Activated CD4-positive, alpha-beta memory T cell treated with anti-CD3 and anti-CD28 coated beads for 36 hours (primary cell): Measurements from ENCODE around the gene TMEM109. TPM values are rescaled to one million over a fixed set of nuclear protein-coding genes. Genes with fewer than 3 reads are reported as not detected.

Experiments used
- CTCF ChIA-PET: fragments of 350-600 bp; sonication (Branson Sonifier 250); formaldehyde crosslinking; loops from one replicate; lab custom pipeline; 2021; ENCODE audit warnings: antibody characterized with exemption, inconsistent platforms; lab: Charles Lee
- POLR2A ChIA-PET: fragments of 350-600 bp; sonication (Branson Sonifier 250); formaldehyde crosslinking; loops from one replicate; lab custom pipeline; 2021; ENCODE audit warnings: antibody characterized with exemption; lab: Charles Lee
- DNase-seq: peaks from one replicate; pipeline ENCODE4 v3.0.0-alpha.2; 2020
- H3K27ac Mint-ChIP-seq: one replicate; pipeline ENCODE4 v1.8.0; 2021; ENCODE audit warnings: mixed read lengths
- H3K27me3 Mint-ChIP-seq: one replicate; pipeline ENCODE4 v1.8.0; 2021; ENCODE audit warnings: mixed read lengths
- H3K36me3 Mint-ChIP-seq: one replicate; pipeline ENCODE4 v1.8.0; 2021; ENCODE audit warnings: mixed read lengths
- H3K4me1 Mint-ChIP-seq: one replicate; pipeline ENCODE4 v1.8.0; 2021; ENCODE audit warnings: low read depth, mixed read lengths
- H3K4me3 Mint-ChIP-seq: one replicate; pipeline ENCODE4 v1.8.0; 2021; ENCODE audit warnings: mild to moderate bottlenecking, mixed read lengths
- H3K9me3 Mint-ChIP-seq: one replicate; pipeline ENCODE4 v1.8.0; 2021; ENCODE audit warnings: mixed read lengths
- intact Hi-C: fragments of 100-400 bp; cut with micrococcal nuclease; formaldehyde crosslinking; loops from one replicate; pipeline ENCODE4 v1.15.1; 2023
- total RNA-seq, 2 experiments: library from RNA; stranded (reverse); gene quantifications; one replicate each; pipeline ENCODE4 v1.2.3, GENCODE V29; 2021

Gene TMEM109
- total RNA-seq, 2 experiments from 2014 or later, result 101 to 106 TPM

DNA sequence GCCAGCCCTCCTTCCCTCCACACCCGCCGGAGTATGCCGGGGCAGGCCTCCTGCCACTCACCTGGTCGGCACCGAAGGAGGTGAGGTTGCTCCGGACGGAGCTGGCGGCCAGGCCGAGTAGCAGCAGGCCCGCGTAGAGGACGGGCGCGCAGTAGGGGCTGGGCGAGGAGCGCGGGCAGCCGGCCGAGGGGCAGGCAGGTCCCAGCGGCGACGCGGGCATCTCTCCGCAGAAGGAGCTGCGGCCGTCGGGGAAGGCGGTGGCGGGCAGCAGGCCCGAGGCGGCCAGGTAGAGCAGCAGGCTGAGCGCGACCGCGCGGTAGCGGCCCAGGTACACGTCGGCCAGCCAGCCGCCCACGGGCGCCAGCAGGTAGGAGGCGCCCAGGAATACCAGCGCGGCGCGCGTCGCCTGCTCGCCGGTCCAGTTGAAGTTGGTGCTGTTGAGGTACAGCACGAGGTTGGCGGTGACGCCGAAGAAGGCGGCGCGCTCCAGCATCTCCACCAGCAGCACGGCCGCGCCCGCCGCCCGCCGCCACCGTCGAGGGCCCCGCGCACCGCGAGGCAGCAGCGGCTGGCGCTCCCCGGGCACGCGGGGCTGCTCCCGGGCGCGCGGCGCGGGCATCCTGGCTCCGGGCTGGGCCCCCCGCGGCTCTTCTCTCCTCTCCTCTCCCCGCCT lies 37.1 kb downstream of the TMEM109 start:
- no peaks in the 10 kb centered on the region for H3K9me3 Mint-ChIP-seq
- peak; percentile 32 for DNase-seq
- no peaks in the 10 kb centered on the region for H3K36me3 Mint-ChIP-seq
- no peak overlapping the region for H3K4me3 Mint-ChIP-seq
- H3K27me3 Mint-ChIP-seq, result peaks cover 25% of the 10 kb centered on the region
- peaks cover 14% of the 10 kb centered on the region for H3K4me1 Mint-ChIP-seq
- H3K27ac Mint-ChIP-seq, result no peak overlapping the region
- CTCF ChIA-PET, result no interaction called here
- POLR2A ChIA-PET, result no interaction called here
- intact Hi-C loops, result loop anchor here (5.0 kb wide), 1 partner anchor 34 kb away; no protein-coding TSS in a partner anchor

GRCh38 chr11:60951606-60951903 lies 37.6 kb downstream of the TMEM109 start:
- POLR2A ChIA-PET, result no interaction called here

GRCh38 chr11:60951904-60952741 lies 38.2 kb downstream of the TMEM109 start, which contains the start of gene SLC15A3:
Gene SLC15A3, minus strand, starts transcription at chr11:60952176. Its CDS starts 625 bp downstream, at chr11:60951551.
- ChIA-PET CTCF (no interaction called here), POLR2A (no interaction called here)
- Mint-ChIP-seq H3K36me3 (no peaks in the 10 kb centered on the region), H3K27ac (no peak within 1 kb of the TSS), H3K9me3 (no peaks in the 10 kb centered on the region), H3K4me1 (peaks cover 14% of the 10 kb centered on the region), H3K27me3 (peaks cover 25% of the 10 kb centered on the region), H3K4me3 (peak within 1 kb of the TSS; percentile 48)
- peak; percentile 44 for DNase-seq
- intact Hi-C loops, result loop anchor here (5.0 kb wide), 1 partner anchor 35 kb away; no protein-coding TSS in a partner anchor

More at GRCh38 chr11:60951606-60951903, 37.6 kb downstream of the TMEM109 start:
- H3K4me3 Mint-ChIP-seq, result peak overlapping the region; percentile 35
- DNase-seq, result no peak
- H3K36me3 Mint-ChIP-seq, result no peaks in the 10 kb centered on the region
- H3K27ac Mint-ChIP-seq, result no peak overlapping the region
- peaks cover 14% of the 10 kb centered on the region for H3K4me1 Mint-ChIP-seq
- intact Hi-C loops, result loop anchor here (5.0 kb wide), 1 partner anchor 34 kb away; no protein-coding TSS in a partner anchor
- CTCF ChIA-PET, result no interaction called here
- H3K9me3 Mint-ChIP-seq, result no peaks in the 10 kb centered on the region
- H3K27me3 Mint-ChIP-seq, result peaks cover 25% of the 10 kb centered on the region

- intact Hi-C loops, result loop anchor here (5.0 kb wide), 1 partner anchor 35 kb away; no protein-coding TSS in a partner anchor
- DNase-seq, result no peak
- ChIA-PET CTCF (no interaction called here), POLR2A (no interaction called here)
- no peaks in the 10 kb centered on the region for H3K36me3 Mint-ChIP-seq
- H3K4me3 Mint-ChIP-seq, result no peak overlapping the region
- peaks cover 14% of the 10 kb centered on the region for H3K4me1 Mint-ChIP-seq
- peaks cover 25% of the 10 kb centered on the region for H3K27me3 Mint-ChIP-seq
- H3K9me3 Mint-ChIP-seq, result no peaks in the 10 kb centered on the region
- H3K27ac Mint-ChIP-seq, result no peak overlapping the region
These were observed 38.8 kb downstream of the TMEM109 start for GRCh38 chr11:60952742-60953170.

GRCh38 chr11:60953781-60954180 lies 39.8 kb downstream of the TMEM109 start:
- ChIA-PET POLR2A (no interaction called here), CTCF (interaction anchor here (1.4 kb wide), 1 partner anchor 233 kb away, joined by 4 read pairs; no protein-coding TSS in a partner anchor)
- no peak overlapping the region for H3K27ac Mint-ChIP-seq
- DNase-seq, result no peak
- peaks cover 21% of the 10 kb centered on the region for H3K27me3 Mint-ChIP-seq
- H3K36me3 Mint-ChIP-seq, result no peaks in the 10 kb centered on the region
- peaks cover 14% of the 10 kb centered on the region for H3K4me1 Mint-ChIP-seq
- H3K9me3 Mint-ChIP-seq, result no peaks in the 10 kb centered on the region
- no peak overlapping the region for H3K4me3 Mint-ChIP-seq
- intact Hi-C loops, result loop anchor here (5.0 kb wide), 1 partner anchor 36 kb away; no protein-coding TSS in a partner anchor

DNA sequence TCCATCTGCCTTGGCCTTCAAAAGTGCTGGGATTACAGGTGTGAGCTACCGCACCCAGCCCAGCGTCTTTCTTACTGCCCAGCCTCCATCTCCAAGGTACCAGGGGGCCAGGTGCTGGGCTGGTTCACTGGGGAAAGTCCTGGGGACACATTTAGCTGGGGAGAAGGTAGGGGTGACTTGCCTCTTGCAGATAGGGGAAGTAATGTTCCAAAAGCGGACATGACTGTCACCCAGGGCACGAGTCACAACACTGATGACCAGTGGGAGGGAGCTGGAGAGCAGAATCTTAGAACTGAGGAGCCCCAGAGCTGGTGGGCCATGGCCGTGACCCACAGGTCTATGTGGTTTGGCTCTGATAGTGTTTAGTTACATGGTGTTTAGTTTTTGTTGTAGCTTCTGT lies 40.5 kb downstream of the TMEM109 start:
- no peak for DNase-seq
- Mint-ChIP-seq H3K9me3 (no peaks in the 10 kb centered on the region), H3K36me3 (no peaks in the 10 kb centered on the region), H3K27me3 (peaks cover 21% of the 10 kb centered on the region), H3K27ac (no peak overlapping the region), H3K4me3 (no peak overlapping the region), H3K4me1 (peaks cover 14% of the 10 kb centered on the region)
- intact Hi-C loops, result loop anchor here (5.0 kb wide), 1 partner anchor 37 kb away; no protein-coding TSS in a partner anchor
- POLR2A ChIA-PET, result no interaction called here
- CTCF ChIA-PET, result interaction anchor here (1.0 to 1.7 kb wide), 4 partner anchors 16 to 481 kb away, joined by 3 to 5 read pairs (median 4); no protein-coding TSS in a partner anchor

GRCh38 chr11:60955571-60955970 lies 41.6 kb downstream of the TMEM109 start:
- CTCF ChIA-PET, result interaction anchor here (0.6 to 1.7 kb wide), 4 partner anchors 15 to 480 kb away, joined by 3 to 5 read pairs (median 4); no protein-coding TSS in a partner anchor
- H3K27ac Mint-ChIP-seq, result no peak overlapping the region
- no peak overlapping the region for H3K4me3 Mint-ChIP-seq
- H3K36me3 Mint-ChIP-seq, result no peaks in the 10 kb centered on the region
- peaks cover 14% of the 10 kb centered on the region for H3K4me1 Mint-ChIP-seq
- intact Hi-C loops, result no loop called here
- POLR2A ChIA-PET, result no interaction called here
- H3K9me3 Mint-ChIP-seq, result no peaks in the 10 kb centered on the region
- no peak for DNase-seq
- H3K27me3 Mint-ChIP-seq, result peaks cover 19% of the 10 kb centered on the region

- intact Hi-C loops, result no loop called here
- no peaks in the 10 kb centered on the region for H3K36me3 Mint-ChIP-seq
- H3K4me3 Mint-ChIP-seq, result no peak overlapping the region
- peaks cover 7% of the 10 kb centered on the region for H3K4me1 Mint-ChIP-seq
- POLR2A ChIA-PET, result no interaction called here
- H3K27me3 Mint-ChIP-seq, result peaks cover 13% of the 10 kb centered on the region
- H3K27ac Mint-ChIP-seq, result no peak overlapping the region
- H3K9me3 Mint-ChIP-seq, result no peaks in the 10 kb centered on the region
- CTCF ChIA-PET, result no interaction called here
- no peak for DNase-seq
These were observed 43.2 kb downstream of the TMEM109 start for GRCh38 chr11:60957188-60957587.

GRCh38 chr11:60959431-60959830 lies 45.5 kb downstream of the TMEM109 start:
- CTCF ChIA-PET, result interaction anchor here (1.3 kb wide), 1 partner anchor 10 kb away, joined by 5 read pairs; no protein-coding TSS in a partner anchor
- POLR2A ChIA-PET, result no interaction called here
- intact Hi-C loops, result no loop called here
- Mint-ChIP-seq H3K9me3 (no peaks in the 10 kb centered on the region), H3K4me3 (no peak overlapping the region), H3K27ac (no peak overlapping the region), H3K36me3 (no peaks in the 10 kb centered on the region), H3K4me1 (no peaks in the 10 kb centered on the region), H3K27me3 (peaks cover 5% of the 10 kb centered on the region)
- DNase-seq, result no peak

DNA sequence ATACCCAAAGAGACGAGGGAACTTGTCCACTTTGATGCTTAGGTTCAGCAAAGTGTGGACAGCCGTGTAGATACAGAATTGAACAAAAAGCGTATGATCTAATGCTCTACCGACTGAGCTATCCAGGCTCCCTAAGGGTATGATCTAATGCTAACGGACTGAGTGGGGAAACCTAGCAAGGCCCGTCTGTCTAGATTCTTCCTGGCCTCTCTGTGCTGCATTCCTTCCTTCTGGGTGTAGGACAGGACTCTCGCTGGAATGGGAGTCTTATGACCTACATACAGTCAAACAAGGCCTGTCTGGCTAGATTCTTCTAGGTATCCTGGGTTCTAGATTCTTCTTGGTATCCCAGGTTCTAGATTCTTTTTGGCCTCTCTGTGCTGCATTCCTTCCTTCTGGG lies 46.4 kb downstream of the TMEM109 start:
- no peaks in the 10 kb centered on the region for H3K4me1 Mint-ChIP-seq
- POLR2A ChIA-PET, result no interaction called here
- H3K27me3 Mint-ChIP-seq, result peaks cover 5% of the 10 kb centered on the region
- no peak overlapping the region for H3K27ac Mint-ChIP-seq
- no peaks in the 10 kb centered on the region for H3K36me3 Mint-ChIP-seq
- intact Hi-C loops, result no loop called here
- H3K4me3 Mint-ChIP-seq, result no peak overlapping the region
- no peak for DNase-seq
- no peaks in the 10 kb centered on the region for H3K9me3 Mint-ChIP-seq
- CTCF ChIA-PET, result interaction anchor here (1.3 kb wide), 1 partner anchor 9 kb away, joined by 5 read pairs; no protein-coding TSS in a partner anchor

- intact Hi-C loops, result no loop called here
- Mint-ChIP-seq H3K4me1 (no peaks in the 10 kb centered on the region), H3K27ac (no peak overlapping the region), H3K36me3 (peaks cover 3% of the 10 kb centered on the region), H3K27me3 (peaks cover 3% of the 10 kb centered on the region), H3K9me3 (peaks cover 6% of the 10 kb centered on the region), H3K4me3 (no peak overlapping the region)
- ChIA-PET CTCF (interaction anchor here (0.6 kb wide), 1 partner anchor 90 kb away, joined by 3 read pairs; no protein-coding TSS in a partner anchor), POLR2A (no interaction called here)
- no peak for DNase-seq
These were observed 50.8 kb downstream of the TMEM109 start for GRCh38 chr11:60964801-60965200.

GRCh38 chr11:60966890-60967289 lies 52.9 kb downstream of the TMEM109 start:
- ChIA-PET CTCF (interaction anchor here (0.6 to 1.1 kb wide), 3 partner anchors 51 to 69 kb away, joined by 3 to 5 read pairs (median 3); no protein-coding TSS in a partner anchor), POLR2A (no interaction called here)
- Mint-ChIP-seq H3K4me1 (peaks cover 15% of the 10 kb centered on the region), H3K27me3 (no peaks in the 10 kb centered on the region), H3K4me3 (no peak overlapping the region), H3K9me3 (peaks cover 6% of the 10 kb centered on the region), H3K36me3 (peaks cover 3% of the 10 kb centered on the region), H3K27ac (no peak overlapping the region)
- intact Hi-C loops, result no loop called here
- no peak for DNase-seq
